DLD1 (cell line): ENCODE data around the gene SMIM44.

Source experiments
- in situ Hi-C: cut with HindIII; loops from 2 replicates; pipeline ENCODE4 v1.10.0; 2017; ENCODE audit warnings: low sequenced_read_pairs

SMIM44 gene

GRCh38 chr19:3501780-3502179, 18.5 kb upstream of the SMIM44 start:
- in situ Hi-C loops: no loop called here

DNA sequence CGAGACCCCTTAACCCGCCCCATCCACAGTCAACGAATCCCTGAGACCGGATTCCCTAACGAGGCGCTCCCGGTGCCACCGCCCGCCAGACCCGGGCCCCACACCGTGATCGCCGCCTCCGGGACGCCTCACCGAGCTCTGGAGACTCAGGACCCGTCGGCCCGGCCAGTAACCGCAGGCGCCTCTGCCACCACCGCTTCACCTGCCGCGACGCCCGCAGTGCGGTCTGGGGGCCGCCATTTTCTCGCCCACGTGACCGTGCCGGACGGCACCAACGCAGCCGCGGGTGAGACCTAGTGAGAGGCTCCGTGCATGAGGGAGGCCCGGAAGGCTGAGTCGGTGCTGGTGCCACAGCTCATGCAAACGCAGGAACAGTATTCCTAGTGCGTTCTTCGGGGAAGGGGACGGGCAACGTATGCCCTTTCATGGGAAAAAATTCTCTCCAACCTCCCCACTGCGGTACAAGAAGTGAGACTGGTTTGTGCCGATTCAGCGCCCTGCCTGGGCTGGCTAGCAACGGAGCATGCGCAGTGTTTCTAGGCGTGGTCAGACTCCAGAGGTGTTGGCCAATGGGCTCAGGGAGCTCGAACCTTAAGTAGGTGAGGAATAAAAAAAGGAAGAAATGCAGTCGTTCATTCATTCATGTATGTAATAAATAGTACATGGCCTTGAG, 17.3 kb upstream of the SMIM44 start, which contains the start of gene DOHH:
Gene DOHH, minus strand, starts transcription at position 246 of the 673 bp plus-strand sequence. CDS start 3,860 bp downstream, outside the sequence.
- in situ Hi-C loops: no loop called here

- in situ Hi-C loops: no loop called here
Measured at GRCh38 chr19:3499738-3500428, 16.6 kb upstream of the SMIM44 start.

DNA sequence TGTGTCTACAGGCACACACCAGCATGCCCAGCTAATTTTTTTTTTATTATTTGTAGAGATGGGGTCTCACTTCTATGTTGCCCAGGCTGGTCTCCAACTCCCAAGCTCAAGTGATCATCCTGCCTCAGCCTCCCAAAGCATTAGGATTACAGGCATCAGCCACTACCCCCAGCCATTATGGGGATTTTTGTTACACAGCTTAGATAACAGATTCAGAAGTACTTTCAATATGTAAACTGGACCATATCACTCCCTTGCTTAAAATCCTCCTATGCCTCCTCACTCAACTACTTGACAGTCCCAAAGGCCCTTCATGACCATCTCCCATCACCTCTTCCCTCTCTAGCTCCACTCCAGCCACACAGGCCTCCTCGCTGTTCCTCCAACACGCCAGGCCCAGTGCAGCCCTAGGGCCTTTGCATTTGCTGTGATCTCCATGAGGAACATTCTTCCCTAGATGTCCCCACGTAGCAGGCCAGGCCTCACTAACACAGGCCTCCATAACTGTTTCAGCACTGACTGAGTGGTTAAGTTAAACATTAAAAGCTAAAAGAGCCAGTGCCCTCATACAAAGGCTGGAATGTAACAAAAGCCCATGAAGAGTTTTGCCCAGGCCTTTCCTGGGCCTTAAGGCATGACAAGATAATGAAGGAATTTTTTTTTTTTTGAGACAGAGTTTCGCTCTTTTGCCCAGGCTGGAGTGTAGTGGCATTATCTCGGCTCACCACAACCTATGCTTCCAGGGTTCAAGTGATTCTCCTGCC, 14.7 kb upstream of the SMIM44 start:
- in situ Hi-C loops: no loop called here

GRCh38 chr19:3496392-3497273, 13.4 kb upstream of the SMIM44 start:
- in situ Hi-C loops: no loop called here

- in situ Hi-C loops: no loop called here
Measured at GRCh38 chr19:3494559-3494958, 11.3 kb upstream of the SMIM44 start.

DNA sequence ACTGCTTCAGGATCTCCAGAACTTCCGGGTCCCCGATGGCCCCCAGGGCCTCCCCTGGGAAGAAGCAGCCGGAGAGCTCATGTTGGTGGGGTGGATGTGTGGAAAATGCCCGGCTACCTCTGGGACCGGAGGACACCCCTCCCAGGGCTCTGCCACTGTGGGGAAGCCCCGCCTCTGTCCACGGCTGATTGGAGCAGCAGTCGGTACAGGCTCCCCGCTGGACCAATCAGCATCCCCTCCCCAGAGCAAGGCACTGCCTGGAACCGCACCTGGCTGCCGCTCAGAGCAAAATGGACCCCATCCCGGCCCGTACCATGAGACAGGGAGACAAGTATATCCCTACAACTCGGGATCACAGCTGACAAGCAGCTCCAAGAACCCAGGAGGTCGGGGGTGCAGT, 10.8 kb upstream of the SMIM44 start:
- in situ Hi-C loops: no loop called here

DNA sequence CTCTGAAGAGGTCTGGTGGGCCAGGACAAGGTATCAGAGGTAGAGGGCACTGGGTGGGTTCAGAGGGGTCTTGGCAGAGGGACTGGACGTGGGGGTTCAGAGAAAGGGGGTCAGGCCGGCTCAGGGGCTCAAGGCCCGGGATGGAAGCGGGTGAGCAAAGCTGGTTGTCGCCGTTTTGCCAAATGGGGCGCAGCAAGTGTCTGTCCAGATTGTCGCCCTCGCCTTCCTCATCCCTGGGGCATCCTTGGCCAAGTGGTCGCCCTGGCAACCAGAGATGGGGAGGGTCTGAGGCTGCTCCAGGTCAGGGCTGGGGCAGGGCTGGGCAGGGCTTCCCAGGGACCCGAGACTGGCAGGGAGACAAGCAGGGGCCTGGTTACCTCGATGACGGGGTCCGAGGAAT, 10.4 kb upstream of the SMIM44 start:
- in situ Hi-C loops: no loop called here

- in situ Hi-C loops: no loop called here
Measured at GRCh38 chr19:3492919-3493318, 9.7 kb upstream of the SMIM44 start.

DNA sequence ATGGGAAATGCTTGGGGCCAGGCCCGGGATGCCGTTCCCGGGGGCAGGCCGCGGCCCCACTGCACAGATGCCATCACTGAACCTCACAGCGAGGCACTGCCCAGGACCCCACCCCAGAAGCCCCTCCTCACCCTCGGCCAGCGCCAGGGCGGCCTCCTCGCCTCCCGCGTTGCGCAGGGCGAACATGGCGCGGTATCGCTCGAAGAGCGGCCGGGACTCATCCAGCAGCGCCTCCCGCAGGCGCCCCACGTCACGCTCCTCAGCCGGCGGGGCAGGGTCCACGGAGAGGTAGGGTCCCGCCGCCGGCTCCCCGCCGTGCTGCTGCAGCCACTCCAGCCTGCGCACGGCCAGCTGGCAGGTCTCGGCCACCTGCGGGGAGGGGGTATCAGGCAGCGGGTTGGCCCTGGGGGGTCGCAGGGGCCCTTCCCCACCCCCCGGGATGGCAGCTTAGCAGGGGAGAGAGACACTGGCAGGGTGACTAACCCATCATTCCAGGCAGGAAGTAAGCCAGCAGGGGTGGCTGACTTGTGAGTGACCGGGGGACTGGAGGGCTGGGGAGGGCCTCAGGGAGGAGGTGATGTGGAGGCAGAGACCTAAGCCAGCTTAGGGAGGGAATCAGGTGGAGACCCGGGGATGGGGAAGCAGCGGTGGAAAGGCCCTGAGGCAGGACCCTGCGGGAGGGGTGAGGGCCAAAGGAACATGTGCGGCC, 9.0 kb upstream of the SMIM44 start:
- in situ Hi-C loops: no loop called here

DNA sequence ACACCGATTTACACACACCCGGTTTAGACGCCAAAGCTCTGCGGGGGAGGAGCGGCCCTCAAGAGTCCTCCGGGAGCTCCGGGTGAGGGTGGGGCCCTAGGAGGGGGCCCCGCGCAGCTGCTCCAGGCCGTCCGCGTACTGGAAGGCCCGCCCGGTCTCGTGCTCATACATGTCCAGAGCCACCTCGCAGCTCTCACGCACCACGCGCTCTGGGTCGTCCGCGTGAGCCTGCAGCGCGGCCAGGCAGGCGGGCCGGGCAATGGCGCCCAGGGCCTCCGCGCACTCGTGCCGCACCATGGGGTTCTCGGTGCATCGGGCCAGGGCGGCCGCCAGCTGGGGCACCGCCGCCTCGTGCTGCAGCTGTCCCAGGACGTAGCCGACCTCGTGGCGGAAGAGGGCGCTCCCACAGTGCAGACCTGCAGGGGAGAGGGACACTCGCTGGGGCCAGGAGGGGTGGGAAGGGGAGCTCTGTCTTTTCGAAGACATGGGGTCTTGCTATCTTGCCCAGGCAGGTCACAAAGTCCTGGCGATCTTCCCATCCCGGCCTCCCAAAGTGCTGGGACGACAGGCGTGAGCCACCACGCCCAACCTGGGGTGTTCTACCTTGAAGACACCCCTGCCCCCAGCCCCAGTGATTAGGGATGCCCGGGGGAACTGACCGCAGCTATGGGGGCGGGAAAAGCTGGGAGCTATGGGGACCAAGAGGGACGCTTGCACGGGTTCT, 8.3 kb upstream of the SMIM44 start:
- in situ Hi-C loops: no loop called here

DNA sequence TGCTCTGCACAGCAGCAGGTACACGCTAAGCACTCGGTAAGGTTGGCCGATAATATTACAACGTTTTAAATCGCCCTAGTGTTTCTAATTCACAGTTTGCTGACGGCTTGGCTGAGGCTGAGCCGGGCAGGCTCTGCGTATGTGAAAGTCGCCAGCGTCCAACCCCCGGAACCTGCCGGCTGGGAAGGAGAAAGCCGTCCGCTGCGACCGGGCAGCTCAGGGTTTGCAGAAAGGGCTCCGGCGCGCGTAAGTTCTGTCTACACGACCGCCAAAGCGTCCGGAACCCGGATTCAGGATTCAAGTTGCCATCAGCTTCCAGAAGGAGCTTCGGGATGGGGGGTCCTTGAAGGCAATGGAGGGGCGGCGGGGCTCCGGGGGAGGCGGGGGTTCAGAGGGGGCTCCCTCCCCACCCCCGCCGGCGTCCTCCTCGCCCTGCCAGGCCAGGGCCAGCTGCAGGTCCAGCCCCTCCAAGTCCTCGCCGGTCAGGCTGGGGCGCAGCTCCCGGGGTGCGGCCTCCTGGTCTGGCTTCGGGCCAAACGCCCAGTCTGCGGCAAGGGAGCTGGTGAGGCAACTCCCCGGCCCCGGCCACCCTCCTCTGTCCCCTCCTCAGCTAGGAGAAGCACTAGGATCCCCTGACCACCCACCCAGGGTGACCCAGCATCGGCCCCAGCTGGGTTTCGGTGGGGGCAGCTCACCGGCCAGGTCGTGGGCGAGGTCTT, 575 bp downstream of the SMIM44 start:
- in situ Hi-C loops: no loop called here

DNA sequence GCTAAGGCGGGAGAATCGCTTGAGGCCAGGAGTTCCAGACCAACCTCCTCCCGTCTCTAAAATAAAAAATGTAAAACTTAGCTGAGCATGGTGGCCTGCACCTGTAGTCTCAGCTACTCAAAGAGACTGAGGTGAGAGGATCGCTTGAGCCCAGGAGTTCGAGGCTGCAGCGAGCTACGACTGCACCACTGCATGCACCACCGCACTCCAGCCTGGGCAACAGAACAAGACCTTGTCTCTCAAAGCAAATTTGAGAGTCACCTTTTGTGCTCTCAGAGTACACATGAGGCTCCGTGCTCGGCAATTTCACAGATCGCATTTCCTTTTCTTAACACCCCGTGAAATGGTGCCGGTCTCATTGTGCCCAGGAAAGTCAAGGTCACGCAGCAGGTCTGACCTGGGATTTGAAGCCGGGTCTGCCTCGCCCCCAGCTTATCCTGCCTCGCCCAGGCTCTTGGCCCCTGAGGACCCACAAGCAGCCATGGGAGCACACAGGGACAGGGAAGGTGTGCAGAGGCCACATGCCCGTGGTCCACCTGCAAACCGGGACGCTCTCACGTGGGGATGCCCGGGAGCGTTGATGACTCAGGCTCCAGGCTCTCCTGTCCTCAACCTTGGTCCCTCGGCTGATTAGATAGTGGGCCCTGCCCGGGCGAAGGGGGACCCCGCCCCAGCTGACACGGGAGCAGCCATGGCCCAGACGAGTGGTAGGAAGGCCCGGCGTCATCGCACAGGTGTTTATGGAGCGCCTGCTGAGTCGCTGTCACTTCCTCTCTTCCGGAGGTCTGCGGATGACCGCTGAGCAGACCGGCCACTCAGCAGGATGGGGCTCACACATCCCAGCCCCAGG, 1.8 kb downstream of the SMIM44 start:
- in situ Hi-C loops: no loop called here

- in situ Hi-C loops: no loop called here
Measured at GRCh38 chr19:3480383-3481091, 2.7 kb downstream of the SMIM44 start, which contains the start of gene SMIM24. Gene SMIM24, minus strand, starts transcription at chr19:3480525. Its CDS starts 62 bp downstream, at chr19:3480463.

DNA sequence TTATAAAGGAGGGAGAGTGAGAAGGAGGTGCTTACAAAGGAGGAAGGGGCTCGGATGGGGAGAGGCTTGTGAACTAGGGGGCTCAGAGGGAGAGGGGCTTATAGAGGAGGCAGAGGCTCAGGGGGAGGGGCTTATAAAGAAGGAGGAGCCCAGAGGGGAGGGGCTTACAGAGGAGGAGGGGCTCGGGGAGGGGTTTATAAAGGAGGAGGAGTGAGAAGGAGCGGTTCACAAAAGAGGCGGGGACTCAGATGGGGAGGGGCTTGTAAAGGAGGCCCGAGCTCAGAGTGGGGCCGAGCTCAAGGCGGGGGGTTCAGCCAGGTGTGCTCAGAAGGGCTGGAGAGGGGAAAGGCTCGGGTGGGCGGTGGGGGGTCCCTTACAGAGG, 3.4 kb downstream of the SMIM44 start:
- in situ Hi-C loops: no loop called here

DNA sequence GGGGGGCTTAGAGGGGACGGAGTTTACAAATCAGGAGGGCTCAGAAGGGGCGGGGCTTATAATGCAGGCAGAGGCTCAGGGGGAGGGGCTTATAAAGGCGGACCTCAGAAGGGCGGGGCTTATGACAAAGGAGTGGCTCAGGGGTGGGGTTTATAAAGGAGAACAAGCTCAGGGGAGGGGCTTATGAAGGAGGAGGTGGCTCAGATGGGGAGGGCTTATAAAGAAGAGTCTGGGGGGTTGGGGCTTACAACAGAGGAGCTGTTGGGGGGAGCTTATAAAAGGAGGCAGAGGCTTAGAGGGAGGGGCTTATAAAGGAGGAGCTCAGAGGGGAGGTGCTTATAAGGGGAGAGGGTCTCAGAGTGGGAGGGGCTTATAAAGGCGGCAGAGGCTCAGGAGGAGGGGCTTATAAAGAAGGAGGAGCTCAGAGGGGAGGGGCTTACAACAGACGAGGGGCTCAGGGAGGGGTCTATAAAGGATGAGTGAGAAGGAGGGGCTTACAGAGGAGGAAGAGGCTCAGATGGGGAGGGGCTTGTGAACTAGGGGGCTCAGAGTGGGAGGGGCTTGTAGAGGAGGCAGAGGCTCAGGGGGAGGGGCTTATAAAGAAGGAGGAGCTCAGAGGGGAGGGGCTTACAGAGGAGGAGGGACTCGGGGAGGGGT, 3.9 kb downstream of the SMIM44 start:
- in situ Hi-C loops: no loop called here
